GM21786 (cell line): Measurements from ENCODE around the gene ALMS1.
"Not testable (repeated sequence)": the region's sequence is repeated elsewhere in the genome, so short reads cannot be mapped to it uniquely, and the experiment has no call there.

Source experiments
- ATAC-seq: cut with Tn5 transposase; IDR thresholded peaks from one replicate; pipeline ENCODE4 v1.9.1; 2021; ENCODE audit not compliant: unreplicated experiment

The ALMS1 gene

DNA sequence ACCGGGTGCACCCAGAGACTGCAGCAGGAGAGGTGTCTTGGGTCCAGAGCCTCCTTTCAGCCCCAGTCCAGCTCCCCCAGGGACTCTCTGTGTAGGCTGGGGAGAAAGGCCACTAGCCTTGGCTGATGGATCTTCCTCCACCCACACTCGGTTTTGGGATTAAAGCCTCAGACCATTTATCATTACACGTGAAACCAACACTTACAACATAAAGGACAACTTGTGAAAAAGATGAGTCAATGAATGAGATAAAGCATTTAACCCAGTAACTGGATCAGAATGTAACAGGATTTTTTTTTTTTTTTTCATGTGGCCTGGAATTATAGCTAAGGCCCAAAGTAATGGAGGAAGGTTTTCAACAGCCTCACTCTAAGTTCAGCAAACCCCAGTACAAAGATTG is 224.5 kb downstream of the ALMS1 start:
- ATAC-seq, result no peak

GRCh38 chr2:73611193-73611592 is 225.6 kb downstream of the ALMS1 start:
- ATAC-seq, result no peak

- no peak for ATAC-seq
Measured at GRCh38 chr2:73611867-73612266, 226.2 kb downstream of the ALMS1 start.

- ATAC-seq, result no peak
Measured at GRCh38 chr2:73614105-73614504, 228.5 kb downstream of the ALMS1 start.

DNA sequence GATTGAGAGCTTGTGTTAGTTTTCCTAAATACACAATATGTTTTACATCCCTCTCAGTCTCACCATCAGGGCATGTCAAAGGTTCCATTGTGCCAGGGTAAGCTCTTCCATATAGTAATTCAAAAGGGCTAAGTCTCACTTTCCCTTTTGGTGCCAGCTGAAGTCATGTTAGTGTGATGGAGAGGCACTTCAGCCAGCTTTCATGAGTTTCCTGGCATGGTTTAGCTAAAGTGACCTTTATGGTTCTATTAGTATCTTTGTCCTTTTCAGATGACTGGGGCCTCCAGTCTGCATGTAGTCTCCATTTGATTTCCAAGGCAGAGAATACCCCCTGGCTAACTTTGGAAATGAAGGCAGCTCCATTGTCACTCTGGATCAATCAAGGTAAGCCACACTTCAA is 229.4 kb downstream of the ALMS1 start:
- ATAC-seq, result no peak

- ATAC-seq, result not testable (repeated sequence)
Measured at GRCh38 chr2:73619925-73620324, 234.3 kb downstream of the ALMS1 start.

DNA sequence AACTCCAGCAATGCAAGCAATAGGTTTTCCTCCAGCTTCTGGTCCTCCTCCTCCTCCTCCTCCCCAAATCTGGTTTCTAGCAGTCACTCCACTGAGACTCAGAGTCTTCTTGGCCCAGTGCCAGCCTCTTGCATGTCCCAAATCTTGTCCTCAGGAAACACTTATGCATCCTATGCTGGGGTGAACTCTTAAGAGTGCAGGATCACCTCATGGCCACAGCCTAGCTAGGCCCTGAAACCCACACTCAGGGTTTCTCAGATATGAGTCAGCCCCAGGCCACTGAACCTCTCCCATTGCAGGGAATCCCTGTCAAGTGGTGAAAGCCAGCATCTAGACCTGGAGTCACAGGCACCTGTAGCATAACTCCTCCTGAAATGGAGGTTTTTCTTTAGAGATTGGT is 238.4 kb downstream of the ALMS1 start:
- ATAC-seq, result not testable (repeated sequence)

DNA sequence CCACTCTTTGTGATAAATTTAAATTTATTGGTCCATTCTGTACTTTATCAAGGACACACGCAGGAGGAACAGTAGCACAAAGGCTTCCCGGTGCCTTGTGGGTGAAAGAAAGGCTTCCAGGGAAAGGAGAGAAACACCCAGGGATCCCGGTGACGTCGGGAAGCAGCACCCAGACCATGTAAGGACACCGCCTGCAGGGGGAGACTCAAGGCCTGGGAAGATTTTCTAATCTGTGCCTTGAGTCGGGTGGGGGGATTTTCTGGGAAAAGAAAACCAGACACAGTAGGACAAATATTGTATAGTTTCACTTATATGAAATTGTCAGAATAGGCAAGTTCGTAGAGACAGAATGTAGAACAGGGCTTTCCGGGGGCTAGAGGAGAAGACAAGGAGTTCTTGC is 239.0 kb downstream of the ALMS1 start:
- ATAC-seq, result not testable (repeated sequence)

DNA sequence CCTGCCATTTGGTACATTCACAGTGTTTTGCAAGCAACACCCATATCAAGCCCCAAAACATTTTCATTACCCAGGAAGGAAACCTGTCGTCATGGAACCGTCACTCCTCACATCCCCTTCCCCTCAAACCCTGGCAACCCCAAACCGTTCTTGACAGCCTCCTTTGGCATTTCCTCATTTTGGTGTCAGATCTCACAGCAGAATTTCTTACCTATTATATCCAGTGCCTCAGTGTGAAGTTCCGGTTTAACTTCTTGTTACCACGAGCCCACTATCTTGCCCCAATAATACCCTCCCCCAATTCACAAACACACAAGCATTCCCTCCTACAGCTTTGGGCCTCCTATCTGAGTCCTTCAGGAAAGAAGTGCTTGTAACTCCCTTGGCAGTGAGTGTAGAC is 240.6 kb downstream of the ALMS1 start:
- ATAC-seq, result not testable (repeated sequence)

GRCh38 chr2:73628493-73628892 is 242.9 kb downstream of the ALMS1 start:
- ATAC-seq, result peak; percentile 65

DNA sequence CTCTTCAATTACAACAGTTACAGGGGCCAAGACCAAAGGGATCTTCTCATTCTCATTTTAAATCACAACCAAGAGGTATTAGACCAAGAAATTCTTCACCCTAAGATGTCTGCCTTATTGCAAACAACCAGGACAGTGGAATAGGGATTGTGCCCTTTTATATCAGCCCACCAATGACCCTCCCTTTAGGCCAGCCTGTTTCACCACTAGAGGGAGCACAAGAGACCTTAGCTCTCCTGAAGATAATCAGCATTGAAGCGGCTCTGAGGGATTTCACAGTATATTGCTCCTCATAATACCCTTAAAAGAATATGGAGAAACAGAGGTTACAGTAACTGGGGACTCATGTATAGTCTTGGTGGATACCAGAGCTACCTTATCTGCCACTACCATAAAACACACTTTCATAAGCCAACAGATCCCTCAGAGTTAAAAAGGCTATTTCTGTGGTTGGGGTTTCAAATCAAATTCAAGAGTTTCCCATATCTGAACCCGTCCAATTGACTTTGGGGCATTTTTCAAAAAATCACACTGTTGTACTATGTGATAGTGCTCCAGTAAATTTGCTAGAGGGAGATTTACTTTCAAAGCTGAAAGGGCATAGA is 245.1 kb downstream of the ALMS1 start:
- peak; percentile 68 for ATAC-seq

DNA sequence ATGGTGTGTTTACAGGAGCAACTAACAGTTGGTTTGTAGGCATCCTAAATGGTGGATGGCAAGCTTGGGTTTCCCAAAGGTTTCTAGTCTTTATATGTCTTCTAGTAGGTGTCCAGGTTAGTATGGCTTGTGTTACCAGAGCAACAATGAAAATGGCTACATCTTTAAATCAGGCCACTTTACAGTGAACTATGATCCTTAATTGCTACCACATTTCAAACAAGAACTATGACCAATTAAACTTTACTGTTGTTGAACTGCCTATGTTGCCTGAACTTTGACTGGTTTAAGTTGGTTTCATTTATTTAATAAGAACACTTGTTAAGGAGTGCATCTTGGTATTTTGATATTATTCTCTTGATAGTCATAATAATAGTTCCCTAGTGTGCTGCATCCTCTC is 251.3 kb downstream of the ALMS1 start:
- ATAC-seq, result not testable (repeated sequence)

- ATAC-seq, result no peak
Measured at GRCh38 chr2:73638429-73638828, 252.8 kb downstream of the ALMS1 start.

DNA sequence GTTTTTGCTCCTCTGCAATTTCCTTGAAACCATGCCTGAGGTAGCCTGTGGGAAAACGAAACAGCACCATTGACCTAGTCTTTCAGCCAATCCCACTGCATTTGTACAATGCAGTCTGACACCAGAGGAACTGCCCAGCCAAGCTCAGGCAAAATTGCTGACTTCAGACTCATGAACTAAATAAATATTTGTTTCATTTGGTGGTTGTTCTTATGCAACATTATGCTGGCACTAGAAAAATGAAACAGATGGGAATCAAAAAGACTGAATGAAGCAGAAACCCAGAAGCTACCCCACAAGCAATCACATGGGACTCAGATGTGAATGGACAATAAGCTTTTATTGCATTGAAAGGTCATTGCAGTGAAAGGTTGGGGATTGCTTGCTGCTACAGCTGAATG is 254.9 kb downstream of the ALMS1 start:
- no peak for ATAC-seq

GRCh38 chr2:73640946-73641766 is 255.5 kb downstream of the ALMS1 start:
- no peak for ATAC-seq

GRCh38 chr2:73641767-73642062 is 256.1 kb downstream of the ALMS1 start:
- ATAC-seq, result no peak

- no peak for ATAC-seq
Measured at GRCh38 chr2:73642338-73643018, 256.8 kb downstream of the ALMS1 start, which contains the start of gene NAT8. NAT8 (minus strand) TSS chr2:73642422; CDS start chr2:73641628, 794 bp downstream.

- ATAC-seq, result not testable (repeated sequence)
Measured at GRCh38 chr2:73647690-73648089, 262.1 kb downstream of the ALMS1 start.

- ATAC-seq, result no peak
Measured at GRCh38 chr2:73651591-73652230, 266.1 kb downstream of the ALMS1 start.

DNA sequence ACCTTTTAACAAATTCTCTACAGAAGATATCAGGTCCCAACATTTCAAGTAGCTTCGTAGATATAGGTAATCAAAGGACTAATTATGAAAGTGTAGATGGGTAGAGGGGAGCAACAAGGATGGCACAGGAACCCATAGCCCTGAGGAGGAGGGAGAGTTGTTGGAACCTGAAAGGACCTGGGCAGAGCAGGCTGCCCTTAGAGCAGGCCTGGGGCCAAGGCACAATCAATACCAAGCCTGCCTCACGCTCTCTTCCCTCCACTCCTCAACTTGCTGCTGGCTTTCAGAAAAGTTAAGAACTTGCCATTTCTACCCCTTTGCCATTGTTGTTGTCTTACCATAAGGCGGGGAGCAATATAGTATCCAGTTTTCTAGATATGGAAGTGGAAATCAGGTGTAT is 266.7 kb downstream of the ALMS1 start:
- no peak for ATAC-seq

DNA sequence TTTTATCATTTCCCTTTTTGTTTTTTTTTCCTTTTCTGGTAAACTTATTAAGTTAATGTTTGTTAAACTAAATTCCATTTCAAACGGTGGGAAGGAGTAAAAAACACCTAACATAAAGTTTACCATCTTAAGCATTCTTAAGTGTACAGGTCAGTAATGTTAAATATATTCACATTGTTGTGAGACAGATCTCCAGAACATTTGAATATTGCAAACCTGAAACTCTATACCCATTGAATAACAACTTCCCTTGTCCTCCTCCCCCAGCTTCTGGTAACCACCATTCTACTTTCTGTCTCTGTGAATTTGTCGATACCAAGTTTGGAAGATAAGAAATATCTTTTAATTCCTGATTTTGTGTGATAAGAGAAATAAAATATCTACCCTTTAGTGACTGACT is 268.5 kb downstream of the ALMS1 start:
- ATAC-seq, result no peak
